GM21737 (cell line): ENCODE data around the gene DDX10.
A peak's percentile ranks its signal among the peaks of the same experiment; 100 is the strongest.
"Not testable (repeated sequence)": the region's sequence is repeated elsewhere in the genome, so short reads cannot be mapped to it uniquely, and the experiment has no call there.

Experiments used
- ATAC-seq: cut with Tn5 transposase; IDR thresholded peaks from one replicate; pipeline ENCODE4 v1.9.1; 2021; ENCODE audit warnings: mild to moderate bottlenecking, moderate library complexity; ENCODE audit not compliant: unreplicated experiment

DDX10 gene

DNA sequence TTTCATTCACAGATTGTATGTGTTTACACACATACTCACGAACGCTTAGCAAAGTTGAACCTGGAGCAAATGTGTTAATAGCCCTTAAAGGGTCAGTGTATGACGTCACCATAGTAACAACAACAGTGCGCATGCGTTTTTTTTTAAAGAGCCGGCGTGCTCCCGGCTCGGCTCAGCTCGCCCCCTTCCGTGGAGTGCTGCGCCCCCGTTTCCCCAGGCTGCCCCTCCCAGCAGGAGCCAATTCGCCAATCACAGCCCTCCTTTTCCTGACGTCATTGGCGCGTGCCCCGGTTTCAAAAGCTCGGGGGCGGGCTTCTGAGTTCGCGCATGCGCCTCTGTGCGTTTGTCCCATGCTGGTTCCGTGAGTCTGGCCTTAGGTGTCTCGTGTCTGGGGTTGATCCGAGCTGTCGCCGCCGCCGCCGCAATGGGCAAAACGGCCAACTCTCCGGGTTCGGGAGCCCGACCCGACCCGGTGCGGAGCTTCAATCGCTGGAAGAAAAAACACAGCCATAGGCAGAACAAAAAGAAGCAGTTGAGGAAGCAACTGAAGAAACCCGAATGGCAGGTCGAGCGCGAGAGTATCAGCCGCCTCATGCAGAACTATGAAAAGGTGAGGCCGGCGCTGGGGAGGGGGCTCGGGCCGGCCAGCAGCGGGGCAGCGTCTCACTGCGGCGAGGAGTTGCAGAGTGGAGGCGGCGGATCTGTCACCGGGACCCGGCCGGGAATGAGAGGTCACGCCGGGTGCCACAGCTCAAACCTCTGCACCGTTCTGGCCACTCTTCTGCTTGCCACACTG is at the start of gene DDX10:
Gene DDX10, plus strand, starts transcription at position 340 of the 796 bp plus-strand sequence. Its CDS starts 85 bp downstream, at position 425.
- ATAC-seq = peak; percentile 79

DNA sequence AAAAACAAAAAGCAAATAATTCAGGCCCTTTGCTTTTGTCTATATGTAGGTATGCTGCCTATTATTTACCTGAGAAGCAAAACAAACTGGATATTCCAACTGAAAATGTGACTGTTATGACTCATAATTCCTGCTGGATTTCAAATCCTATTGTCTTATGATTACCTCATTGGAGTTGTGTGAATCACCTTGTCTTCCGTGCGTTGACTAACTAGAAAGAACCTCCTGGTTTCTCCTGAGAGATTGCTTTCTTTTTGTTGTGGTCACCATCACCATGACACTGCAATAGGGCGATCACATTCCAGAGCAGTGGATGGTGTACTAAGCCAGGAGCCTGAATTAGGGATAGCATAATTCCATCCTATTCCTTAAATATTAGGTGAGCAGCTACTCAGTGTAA is 48.3 kb upstream of the DDX10 start:
- ATAC-seq = no peak

DNA sequence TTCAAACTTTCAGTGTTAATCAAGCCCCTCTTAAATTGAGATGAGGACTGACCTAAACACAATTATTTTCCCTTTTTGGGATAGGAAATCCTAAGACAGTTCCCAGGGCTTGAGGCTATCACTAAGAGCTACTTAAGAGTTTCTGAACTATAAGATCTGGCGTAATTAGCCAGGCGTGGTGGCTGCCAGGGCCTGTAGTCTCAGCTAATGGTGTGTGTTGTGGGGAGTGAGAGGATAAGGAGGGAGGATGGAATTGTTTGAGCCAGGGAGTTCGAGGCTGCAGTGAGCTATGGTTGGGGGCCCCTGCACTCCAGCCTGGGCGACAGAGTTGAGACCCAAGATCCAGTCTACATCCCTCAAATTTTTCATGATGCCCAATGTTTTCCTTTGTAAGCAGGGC is 47.8 kb upstream of the DDX10 start:
- no peak for ATAC-seq

DNA sequence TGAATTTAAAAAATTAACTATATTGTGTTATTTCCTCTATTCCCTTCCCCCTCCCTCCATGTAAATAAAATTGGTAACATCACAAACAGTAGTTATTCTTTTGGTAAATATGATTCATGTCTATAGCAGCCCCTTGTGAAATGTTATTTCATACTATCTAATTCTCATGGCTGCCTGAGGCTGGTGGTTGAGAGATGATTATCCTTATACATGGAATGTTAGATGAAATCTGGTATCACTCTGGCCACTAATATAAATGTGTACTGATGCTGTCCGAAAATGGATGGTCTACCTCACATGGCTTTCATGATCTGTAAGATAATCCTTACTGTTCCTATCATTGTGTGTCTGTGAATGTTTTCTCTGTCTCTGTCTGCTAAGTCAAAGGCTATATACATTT is 46.3 kb upstream of the DDX10 start:
- ATAC-seq = no peak

DNA sequence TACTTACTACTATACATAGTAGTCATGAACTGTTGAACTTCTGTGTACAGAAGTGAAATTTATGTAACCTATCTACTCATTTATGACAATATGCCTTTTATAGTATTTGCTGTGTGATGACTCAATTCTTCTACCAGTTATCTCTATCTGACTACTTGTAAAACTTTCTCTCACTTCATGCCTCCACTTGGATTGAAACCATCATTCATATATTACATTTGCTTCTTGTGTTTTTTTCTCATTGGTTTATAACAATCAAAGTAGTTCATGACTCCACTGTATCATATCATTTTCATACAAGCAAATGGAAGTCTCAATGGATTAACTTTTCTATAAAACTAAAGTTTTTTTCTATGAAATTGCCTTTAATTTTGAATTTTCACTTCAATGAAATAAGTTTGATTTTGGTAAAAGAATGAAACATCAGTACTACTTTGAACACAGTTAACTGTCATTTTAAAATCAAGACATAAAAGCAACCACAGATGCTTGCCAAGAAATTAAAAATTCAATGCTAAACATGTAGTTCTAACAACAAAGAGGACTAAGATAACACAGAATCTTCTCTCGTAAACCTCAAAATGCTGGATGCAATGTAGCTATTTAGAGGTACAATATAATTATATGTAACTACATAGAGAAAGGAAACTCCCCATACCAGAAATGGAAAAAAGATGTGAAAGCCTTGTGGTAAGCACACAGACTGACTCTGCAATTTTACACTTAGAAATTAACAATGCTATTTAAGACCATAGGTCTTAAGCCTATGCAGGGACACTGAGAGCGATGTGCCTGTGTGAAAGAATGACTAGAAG is 43.7 kb upstream of the DDX10 start:
- ATAC-seq = peak; percentile 86

DNA sequence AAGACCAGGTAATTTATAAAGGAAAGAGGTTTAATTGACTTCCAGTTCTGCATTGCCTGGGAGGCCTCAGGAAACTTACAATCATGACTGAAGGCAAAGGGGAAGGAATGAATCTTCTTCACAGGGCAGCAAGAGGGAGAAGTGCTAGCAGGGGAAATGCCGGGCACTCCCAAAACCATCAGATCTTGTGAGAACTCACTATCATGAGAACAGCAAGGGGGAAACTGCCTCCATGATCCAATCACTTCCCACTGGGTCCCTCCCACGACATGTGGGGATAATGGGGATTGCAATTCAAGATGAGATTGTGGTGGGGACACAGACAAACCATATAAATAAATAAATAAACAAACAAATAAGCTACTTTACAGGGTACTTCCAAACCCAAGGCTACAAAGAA is 42.5 kb upstream of the DDX10 start:
- no peak for ATAC-seq

DNA sequence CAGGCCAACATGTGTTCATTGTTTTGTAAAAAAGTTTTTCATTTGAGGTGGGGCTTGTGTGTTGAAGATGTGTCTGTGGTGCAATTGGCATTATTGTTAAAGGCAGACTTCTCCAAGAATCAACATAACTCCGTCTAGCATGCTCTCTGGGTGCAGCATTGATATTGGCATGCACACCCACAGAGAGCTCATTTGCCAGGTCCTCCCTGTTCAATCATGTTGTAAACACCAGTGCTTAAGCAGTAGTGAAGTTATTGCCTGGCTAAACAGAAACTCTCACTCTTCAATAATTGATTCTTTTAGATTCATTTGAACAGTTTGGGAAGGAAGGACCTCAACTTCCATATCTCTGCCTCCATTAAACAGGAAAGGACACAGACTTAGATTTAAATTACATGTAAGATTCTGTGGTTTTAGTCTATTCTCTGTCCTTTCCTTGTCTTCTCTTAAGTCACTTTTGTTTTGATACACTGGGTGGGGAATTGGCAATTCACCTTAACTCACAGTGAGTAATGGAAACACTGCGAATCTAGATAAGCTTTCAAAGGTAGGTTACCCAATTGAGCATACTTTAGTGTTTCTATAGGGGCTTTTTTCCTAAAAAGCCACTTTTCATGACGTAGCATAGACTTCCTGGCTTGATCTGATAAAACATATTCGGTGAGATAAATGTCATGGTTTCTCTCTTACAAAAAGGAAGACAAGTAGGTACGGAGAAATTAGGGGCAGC is 40.5 kb upstream of the DDX10 start:
- ATAC-seq = no peak

DNA sequence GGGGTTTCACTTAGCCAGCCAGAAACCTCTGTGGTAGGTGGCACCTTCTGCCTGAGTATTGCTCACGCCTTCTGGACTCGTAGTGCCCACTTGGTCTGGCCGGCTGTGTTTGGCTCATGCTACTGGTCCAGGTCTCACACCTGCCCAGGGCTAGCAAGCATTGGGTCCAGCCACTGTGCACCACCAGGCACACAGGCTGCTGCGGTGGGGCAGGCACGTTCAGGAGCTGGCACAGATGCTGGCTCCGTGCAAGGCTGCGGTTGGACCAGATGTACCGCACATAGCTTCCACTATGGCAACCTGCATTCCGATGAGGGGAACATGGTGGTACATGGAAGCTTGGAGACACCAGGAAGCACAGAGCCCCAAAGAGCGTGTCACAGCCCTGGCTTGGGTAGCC is 36.5 kb upstream of the DDX10 start:
- no peak for ATAC-seq

DNA sequence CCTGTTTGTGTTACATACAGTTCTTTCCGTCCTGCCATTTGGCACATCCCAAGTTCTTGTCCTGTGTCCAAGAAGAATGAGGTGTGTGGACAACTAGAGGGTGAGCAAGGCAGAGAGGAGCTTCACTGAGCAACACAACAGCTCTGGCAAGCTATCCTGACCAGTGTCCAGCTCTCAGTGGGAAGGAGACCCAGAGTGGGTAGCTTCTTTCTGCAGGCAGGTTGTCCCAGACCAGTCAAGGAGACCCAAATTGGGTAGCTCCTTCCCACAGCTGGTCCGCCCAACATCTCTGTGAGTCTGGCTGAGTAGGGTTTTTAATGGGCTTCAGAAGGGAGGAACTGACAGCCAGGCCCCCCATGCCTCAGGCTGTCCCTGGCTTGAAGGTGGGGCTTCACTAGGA is 36.1 kb upstream of the DDX10 start:
- no peak for ATAC-seq

DNA sequence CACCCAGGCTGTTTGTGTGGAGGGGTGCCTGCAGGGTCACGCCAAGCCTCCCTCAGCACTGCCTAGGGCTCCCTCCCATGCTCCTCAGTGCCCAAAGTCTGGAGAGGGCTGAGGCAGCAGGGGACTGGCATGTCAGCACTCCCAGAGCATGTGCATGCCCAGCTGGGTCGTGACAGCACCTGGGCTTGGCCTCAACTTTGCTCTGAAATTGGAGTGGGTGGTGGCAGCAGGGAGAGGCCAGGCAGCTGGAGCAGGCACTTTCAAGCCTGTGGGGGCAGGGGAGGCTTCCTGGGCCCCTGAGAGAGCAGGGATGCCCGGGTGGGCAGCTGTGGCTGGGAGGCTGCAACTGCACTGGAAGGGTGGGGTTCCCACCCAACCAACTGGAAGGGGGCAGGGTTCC is 35.6 kb upstream of the DDX10 start:
- no peak for ATAC-seq

DNA sequence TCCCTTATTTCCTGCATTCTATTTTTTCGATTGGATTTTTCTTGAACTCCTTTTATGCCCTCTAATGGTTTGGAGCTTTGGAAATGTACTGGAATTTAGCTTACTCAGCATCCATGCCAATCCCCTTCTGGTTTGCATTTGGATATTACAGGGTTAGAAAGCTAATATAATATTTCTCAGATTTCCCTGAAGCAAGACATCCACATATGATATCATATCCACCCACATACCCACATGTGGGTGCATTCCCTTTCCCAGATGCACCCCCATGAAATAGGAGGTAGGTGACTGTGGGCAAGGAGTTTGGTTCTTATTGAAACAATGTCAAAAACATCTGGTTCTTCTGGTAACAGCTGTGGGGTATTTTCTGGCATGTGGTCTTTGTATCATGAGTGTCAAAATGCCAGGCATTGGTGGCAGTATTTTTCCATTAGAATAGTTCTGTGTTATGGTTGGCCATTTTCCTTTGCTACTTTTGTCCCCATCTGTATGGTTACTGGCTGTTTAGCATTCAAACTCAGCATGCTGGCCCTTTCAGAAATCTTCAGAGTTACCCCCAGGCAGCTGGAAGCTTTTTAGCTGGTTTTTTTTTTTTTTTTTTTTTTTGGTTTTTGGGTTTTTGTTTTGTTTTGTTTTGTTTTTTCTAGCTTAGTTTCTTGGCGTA is 32.7 kb upstream of the DDX10 start:
- no peak for ATAC-seq

DNA sequence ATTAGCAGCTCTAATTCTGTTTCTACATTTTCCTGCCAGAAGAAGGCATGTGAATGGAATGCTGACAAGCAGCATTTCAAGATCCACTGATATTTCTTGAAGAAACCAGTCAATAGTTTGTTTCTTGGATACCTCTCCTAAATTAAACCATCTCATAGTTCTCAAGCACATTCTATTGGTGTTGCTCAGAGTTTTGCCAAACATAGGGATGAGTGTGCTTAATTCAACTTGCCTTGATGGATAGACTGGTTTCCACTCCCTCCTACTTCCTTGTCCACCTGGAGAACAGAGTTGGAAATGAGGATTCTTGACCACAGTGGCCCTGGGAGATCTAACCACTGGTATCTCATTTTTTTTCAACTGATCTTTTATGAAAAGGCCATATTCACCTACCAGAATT is 29.8 kb upstream of the DDX10 start:
- no peak for ATAC-seq

DNA sequence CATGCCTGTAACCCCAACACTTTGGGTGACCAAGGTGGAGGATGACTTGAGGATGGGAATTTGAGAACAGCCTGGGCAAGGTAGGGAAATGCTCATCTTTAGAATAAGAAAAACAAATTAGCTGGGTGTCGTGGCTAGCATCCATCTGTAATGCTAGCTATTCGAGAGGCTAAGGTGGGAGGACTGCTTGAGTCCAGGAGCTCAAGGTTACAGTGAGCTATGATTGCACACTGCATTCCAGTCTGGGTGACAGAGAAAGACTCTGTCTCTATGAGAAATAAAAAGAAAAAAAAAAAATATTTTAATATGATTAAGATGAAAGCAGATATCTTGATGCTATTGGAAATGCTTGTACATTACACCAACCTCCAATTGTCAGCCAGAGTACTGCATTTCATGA is 28.6 kb upstream of the DDX10 start:
- ATAC-seq = no peak

DNA sequence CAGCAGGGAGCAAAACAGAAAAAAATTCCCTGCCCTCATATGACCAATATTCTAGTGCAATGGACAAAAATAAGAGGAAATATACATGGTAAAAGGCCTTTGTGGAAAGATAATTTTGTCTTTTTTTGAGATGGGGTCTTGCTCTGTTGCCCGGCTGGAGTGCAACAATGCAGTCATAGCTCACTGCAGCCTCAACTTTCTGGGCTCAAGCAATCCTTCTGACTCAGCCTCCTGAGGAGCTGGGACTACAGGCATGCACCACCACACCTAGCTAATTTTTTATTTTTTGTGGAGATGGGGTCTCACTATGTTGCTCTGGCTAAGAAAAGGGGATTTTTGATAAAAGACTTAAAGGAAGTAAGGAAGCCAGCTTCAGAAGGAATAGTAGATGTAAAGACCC is 25.7 kb upstream of the DDX10 start:
- no peak for ATAC-seq

DNA sequence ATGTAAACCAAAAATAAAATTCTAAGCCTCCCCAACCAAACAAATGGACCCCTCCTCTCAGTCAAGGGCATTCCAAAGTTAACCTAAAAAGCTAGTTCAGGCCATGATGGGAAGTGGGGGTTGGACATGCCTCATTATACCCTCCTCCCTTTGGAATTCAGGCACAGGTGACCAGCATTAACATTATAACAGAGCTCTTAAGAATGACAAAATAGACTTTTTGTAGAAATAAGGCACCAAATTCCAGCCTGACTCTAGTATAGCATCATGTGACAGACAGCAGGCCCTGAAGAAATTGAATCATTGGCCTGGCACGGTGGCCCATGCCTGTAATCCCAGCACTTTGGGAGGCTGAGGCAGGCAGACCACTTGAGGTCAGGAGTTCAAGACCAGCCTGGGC is 23.1 kb upstream of the DDX10 start:
- not testable (repeated sequence) for ATAC-seq

DNA sequence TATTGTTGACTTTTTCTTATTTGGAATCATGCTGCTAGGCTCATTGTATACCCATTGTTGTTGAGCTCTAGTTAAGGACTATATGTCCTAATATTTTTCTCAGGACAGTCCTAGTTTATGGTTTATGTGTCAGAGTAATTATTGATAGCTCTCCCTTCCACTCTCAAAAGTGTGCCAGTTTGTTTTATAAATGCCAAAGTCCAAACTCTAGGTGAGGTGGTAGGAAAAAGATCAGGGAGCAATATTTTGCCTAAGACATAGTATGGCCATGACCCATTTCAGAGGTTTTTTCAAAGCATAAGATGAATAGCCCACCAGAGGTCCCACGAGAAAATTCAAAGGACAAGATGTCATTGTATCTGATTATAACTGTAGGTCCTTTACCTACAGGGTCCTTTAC is 20.9 kb upstream of the DDX10 start:
- no peak for ATAC-seq

DNA sequence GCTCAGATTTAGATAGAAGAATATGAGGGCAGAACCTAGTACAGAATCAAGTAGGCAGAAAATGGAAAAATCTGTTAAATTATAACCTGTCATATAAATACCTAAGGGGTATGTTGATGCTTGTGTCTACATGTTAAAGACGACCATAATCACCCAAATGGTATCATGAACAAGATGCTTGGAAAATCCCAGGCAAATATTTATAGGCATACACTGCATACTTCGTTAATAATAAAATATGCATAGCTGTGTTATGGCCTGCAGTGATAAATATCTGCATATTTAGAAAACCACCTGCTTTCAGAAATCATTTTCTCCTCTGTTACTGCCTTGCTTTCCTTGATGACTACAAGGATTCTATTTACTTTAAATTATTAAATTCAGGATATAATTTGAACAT is 18.9 kb upstream of the DDX10 start:
- no peak for ATAC-seq

DNA sequence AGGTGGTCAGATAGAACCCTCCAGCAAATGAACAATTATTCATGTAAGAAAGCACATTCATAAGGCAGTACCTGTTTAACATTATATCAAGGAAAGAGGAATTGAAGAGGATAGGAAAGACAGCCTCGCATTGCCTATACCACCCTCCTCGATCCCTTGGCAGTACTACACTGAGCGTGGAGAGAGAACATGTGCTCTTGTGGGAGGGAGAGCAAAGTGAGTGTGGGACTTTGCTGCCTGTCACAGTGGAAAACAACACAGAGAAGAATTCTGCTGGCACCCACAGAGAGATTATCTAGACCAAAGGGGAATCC is 17.5 kb upstream of the DDX10 start:
- no peak for ATAC-seq

DNA sequence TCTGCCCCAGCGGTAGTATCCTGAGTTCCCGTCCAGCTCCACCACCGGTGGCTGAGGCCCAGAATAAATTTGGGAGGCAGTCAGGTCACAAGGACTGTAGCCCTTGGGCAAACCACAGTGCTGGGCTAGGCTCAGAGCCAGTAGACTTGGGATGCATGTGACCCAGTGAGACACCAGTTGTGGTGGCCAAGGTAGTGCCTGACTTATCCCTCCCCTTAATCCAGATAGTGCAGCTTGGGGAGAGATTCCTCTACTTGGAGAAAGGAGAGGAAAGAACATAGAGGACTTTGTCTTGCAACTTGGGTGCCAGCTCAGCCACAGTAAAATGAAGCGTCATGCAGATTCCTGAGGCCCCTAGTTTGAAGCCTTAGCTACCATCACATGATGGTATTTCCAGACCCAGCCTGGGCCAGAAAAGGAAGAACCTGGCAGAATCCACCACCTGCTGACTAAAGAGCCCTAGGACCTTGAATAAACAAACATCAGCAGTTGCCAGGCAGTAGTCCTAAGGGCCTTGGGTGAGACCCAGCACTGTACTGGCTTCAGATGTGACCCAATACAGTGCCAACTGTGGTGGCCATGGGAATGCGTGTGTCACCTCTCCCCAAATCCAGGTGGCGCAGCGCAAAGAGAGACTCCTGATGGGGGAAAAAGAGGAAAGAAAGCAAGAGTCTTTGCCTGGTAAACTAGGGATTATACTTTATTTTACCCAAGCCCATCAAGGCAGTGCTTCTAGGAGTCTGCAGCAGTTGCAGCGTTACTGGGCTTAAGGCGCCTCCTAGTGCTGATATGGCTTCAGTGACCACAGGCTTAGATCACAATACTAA is 17.0 kb upstream of the DDX10 start:
- ATAC-seq = peak; percentile 87

DNA sequence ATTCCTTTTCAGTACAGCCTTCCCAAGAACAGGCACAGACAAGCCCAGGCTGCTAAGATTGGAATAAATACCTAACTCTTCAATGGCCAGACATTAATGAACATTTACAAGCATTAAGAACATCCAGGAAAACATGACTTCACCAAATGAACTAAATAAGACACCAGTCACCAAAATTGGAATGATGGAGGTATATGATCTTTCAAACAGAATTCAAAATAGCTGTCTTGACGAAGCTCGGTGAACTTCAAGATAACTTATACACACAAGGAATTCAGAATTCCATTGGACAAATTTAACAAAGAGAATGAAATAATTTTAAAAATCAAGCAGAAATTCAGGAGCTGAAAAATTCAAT is 16.4 kb upstream of the DDX10 start:
- no peak for ATAC-seq

DNA sequence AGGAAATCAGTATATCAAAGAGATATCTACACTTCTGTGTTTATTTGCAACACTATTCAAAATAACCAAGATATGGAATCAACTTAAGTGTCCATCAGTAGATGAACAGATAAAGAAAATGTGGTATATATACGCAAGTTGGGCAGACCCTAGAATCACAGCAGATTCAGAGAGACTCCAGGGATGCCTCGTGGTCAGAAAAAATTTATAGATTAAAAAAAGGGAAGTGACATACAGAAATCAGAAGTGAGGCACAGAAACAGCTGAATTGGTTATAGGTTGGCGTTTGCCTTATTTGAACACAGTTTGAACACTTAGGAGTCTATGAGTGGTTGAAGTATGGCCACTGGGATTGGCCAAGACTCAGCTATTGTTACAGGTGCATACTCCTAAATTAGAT is 10.8 kb upstream of the DDX10 start:
- not testable (repeated sequence) for ATAC-seq
